Natural killer cell (primary cell): ENCODE results near the gene MS4A2. TPM values are rescaled to one million over a fixed set of nuclear protein-coding genes. Genes with fewer than 3 reads are reported as not detected.

Experiments used
- total RNA-seq, 4 donors: library from RNA; stranded (reverse); fragments of 120-200 nt in 1 of 4; gene quantifications; one replicate each; pipeline versions ENCODE4 v1.2.3 to v1.2.4, GENCODE V29; 2013 to 2022

The MS4A2 gene
- total RNA-seq, 3 donors from 2014 or later (not counting 1 experiment from before 2014, with no cell fraction given) = 4.1 to 40.3 TPM; not detected in 1

Other genes starting within 250 kb of the MS4A2 start
- not detected for gene CBLIF, start 243.2 kb upstream of the MS4A2 start, total RNA-seq
- gene TCN1, start 222.2 kb upstream of the MS4A2 start, total RNA-seq = 10 to 100 TPM in 1 of 3 donors, under 1 TPM in 1, not detected in 1; 0.50 to 30.8 TPM
- not detected for gene OOSP3, start 209.9 kb upstream of the MS4A2 start, total RNA-seq
- under 1 TPM in 1 of 3 donors, not detected in 2; 0.48 TPM for gene OOSP1, start 150.2 kb upstream of the MS4A2 start, total RNA-seq
- gene OOSP4A, start 124.6 kb upstream of the MS4A2 start, total RNA-seq = not detected
- not detected for gene OOSP4B, start 71.5 kb upstream of the MS4A2 start, total RNA-seq
- gene OOSP2, start 48.3 kb upstream of the MS4A2 start, total RNA-seq = not detected
- 10 to 100 TPM in 1 of 3 donors, 1 to 10 TPM in 1, not detected in 1; 1.4 to 62.9 TPM for gene MS4A3, start 32.0 kb upstream of the MS4A2 start, total RNA-seq
- gene MS4A6A, start 94.4 kb downstream of the MS4A2 start, total RNA-seq = 10 to 100 TPM in 2 of 3 donors, 1 to 10 TPM in 1; 1.8 to 27.2 (median 11.8) TPM
- gene MS4A4E, start 154.5 kb downstream of the MS4A2 start, total RNA-seq = 10 to 100 TPM in 1 of 3 donors, 1 to 10 TPM in 1, under 1 TPM in 1; 0.92 to 23.2 (median 1.8) TPM
- gene MS4A4A, start 192.0 kb downstream of the MS4A2 start, total RNA-seq = 1 to 10 TPM in 2 of 3 donors, under 1 TPM in 1; 0.71 to 1.6 (median 1.2) TPM
- gene MS4A6E, start 238.6 kb downstream of the MS4A2 start, total RNA-seq = not detected